HG03439 (cell line): ENCODE measurements around the gene AMBRA1.
A peak's percentile ranks its signal among the peaks of the same experiment; 100 is the strongest.
"Not testable (repeated sequence)": the region's sequence is repeated elsewhere in the genome, so short reads cannot be mapped to it uniquely, and the experiment has no call there.

Experiments used
- ATAC-seq: cut with Tn5 transposase; IDR thresholded peaks from one replicate; pipeline ENCODE4 v1.9.1; 2021; ENCODE audit warnings: mild to moderate bottlenecking, moderate library complexity; ENCODE audit not compliant: unreplicated experiment

AMBRA1 gene

DNA sequence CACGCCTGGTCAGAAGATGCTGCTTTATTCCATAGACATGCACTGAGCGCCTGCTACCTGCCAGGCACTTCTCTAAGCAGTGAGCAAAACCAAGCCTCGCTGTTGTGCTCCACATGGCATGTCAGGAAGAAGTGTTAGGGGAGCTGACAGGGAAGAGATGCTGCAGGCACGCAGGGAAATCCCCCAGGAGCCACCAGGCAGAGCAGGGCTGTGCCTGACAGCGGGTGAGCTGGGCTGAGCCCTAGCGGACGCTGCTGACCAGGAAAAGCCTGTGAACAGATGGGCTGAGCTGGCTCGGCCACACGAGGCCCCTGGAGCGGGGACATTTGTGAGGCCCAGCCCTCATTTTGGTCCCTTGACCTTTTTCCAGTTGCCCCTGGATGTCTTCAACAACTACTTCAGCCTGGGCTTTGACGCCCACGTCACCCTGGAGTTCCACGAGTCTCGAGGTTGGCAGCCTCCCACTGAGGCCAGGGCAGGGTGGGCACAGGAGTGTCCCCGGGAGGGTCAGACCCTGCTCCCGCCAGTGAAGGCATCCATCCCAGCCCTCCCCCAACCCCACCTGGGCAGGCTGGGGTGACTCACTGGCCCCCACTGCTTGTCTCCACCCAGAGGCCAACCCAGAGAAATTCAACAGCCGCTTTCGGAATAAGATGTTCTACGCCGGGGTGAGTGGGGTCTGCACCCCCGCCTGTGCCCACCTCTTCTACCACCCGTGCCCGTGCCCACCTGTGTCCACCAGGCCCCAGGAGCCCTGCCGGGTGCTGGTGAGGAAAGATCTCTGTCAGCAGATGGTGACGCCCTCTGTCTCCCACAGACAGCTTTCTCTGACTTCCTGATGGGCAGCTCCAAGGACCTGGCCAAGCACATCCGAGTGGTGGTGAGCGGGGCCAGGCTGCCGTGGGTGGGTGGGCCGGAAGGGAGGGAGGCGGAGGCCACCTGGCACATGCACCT lies 219.8 kb downstream of the AMBRA1 start:
- no peak for ATAC-seq

- ATAC-seq = not testable (repeated sequence)
Observed at GRCh38 chr11:46372501-46372900, 221.3 kb downstream of the AMBRA1 start.

DNA sequence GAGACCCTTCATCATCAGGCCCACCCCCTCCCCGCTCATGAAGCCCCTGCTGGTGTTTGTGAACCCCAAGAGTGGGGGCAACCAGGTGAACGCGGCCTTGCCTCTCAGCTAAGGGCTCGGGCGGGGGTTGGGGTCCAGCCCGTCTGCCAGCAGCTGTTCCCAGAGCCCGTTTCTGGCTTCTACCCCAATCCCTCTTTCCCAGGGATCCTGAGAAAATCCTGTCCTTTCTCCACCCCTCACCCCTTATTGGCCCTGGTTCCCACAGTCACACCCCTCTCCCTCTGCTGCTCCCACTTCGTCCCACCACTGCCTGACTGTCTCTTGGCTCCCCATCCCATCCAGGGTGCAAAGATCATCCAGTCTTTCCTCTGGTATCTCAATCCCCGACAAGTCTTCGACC lies 221.7 kb downstream of the AMBRA1 start:
- no peak for ATAC-seq

DNA sequence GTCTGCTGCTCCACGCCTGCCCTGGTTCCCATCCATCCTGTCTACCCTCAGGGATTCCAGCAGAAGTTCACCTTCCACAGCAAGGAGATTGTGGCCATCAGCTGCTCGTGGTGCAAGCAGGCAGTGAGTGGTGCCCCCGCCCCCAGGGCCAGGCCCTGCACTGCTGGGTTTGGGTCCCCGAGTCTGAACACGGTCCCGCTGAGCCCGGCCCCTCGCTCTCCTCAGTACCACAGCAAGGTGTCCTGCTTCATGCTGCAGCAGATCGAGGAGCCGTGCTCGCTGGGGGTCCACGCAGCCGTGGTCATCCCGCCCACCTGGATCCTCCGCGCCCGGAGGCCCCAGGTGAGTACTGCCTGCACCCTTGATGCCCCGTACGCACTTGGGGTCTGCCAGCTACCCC lies 222.6 kb downstream of the AMBRA1 start:
- not testable (repeated sequence) for ATAC-seq

GRCh38 chr11:46370253-46370652 lies 223.6 kb downstream of the AMBRA1 start:
- no peak for ATAC-seq

GRCh38 chr11:46369458-46370152 lies 224.2 kb downstream of the AMBRA1 start:
- peak; percentile 44 for ATAC-seq

DNA sequence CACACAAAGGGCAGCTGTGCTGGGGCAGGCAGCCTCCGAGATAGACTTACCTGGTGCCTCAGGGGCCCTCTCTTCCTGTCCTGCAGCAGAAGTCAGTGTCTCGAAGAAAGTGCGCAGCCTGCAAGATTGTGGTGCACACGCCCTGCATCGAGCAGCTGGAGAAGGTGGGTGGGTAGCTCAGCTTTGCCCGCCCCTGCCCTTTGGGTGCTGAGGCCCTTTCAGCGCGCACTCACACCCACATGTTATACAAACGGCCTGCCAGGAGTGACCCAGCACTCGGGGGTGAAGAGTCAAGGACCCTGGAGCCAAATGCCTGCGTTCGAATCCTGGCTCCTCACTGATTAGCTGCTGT lies 225.9 kb downstream of the AMBRA1 start:
- no peak for ATAC-seq

GRCh38 chr11:46367244-46367915 lies 226.4 kb downstream of the AMBRA1 start:
- peak; percentile 52 for ATAC-seq

GRCh38 chr11:46366661-46367161 lies 227.1 kb downstream of the AMBRA1 start:
- no peak for ATAC-seq

GRCh38 chr11:46366260-46366659 lies 227.6 kb downstream of the AMBRA1 start:
- ATAC-seq = no peak

DNA sequence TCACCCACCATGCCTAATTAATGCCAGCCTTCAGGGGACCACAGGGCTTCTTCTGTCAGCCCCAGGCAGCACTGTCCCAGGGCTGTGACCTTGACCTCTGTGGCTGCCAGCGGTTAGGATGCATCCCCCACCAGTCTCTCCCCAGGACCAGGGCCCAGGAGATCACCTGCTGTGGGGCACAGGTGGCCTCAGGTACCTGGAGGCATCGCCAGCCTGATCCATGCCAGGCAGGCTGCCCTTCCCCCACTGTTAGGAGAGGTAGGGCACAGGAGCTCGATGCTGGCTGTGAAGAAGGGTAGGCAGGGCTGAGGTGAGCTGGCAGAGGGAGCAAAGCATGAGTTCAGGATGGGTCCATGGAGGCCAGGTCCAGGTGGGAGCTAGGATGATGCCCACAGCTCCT lies 229.0 kb downstream of the AMBRA1 start:
- no peak for ATAC-seq

DNA sequence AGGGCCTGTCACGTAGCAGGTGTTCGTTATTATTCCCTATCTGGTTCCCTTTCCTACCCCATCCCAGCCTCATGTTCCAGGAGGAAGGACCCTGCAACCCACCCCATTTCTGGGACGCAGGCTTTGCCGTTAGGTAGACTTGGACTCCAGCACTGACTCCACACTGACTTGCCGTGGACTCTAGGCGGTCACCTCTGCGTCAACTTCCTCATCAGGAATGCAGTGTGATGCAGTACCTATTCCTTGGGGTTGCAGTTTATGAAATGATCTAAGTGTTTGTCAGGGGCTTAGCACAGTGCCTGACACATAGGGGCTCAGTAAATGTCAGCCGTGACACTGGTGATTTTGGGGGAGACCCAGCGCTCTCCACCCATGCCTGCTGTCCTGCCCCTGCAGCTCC lies 229.8 kb downstream of the AMBRA1 start:
- no peak for ATAC-seq

DNA sequence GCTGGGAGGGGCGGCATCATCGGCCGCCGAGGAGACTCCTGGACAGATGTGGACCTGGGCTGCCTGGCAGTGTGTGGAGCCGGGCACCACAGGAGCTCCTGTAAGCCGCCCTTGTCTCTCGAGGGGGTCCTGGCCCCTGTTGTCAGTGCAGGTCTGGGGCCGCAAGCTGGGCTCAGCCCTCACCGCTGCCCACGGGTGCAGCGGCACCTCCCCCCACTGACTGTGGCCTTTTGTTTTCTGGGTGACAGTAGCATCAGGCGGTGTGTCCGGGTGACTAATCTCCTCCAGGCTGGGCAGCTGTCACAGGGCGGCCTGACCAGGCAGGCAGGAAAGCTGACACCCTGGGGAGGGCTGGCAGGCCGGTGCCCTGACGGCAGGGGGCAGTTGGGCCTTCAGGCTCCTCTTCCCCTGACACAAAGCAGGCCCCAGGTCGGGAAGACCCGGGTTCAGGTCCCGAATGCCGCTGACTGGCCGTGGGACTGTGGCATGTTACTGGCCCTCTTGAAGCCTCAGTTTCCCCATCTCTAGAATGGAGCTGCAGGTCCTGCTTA lies 230.3 kb downstream of the AMBRA1 start:
- ATAC-seq = no peak

DNA sequence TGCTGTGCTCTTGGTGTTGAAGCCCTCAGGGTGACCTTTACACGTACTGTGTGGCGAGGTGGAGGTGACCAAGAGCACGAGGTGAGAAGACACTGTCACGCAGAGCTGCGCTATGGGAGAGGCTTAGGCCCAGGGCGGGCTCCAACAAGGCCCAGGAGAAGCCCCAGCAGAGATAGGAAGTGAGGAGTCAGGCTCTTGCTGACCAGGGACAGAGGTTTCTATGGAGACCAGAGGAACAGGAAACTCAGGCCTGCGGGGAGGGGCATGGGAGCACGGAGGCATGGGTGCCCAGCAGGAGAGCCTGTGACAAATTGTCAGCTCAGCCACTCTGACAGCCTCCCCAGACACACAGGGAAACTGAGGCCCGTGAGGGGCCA lies 230.8 kb downstream of the AMBRA1 start:
- ATAC-seq = no peak

DNA sequence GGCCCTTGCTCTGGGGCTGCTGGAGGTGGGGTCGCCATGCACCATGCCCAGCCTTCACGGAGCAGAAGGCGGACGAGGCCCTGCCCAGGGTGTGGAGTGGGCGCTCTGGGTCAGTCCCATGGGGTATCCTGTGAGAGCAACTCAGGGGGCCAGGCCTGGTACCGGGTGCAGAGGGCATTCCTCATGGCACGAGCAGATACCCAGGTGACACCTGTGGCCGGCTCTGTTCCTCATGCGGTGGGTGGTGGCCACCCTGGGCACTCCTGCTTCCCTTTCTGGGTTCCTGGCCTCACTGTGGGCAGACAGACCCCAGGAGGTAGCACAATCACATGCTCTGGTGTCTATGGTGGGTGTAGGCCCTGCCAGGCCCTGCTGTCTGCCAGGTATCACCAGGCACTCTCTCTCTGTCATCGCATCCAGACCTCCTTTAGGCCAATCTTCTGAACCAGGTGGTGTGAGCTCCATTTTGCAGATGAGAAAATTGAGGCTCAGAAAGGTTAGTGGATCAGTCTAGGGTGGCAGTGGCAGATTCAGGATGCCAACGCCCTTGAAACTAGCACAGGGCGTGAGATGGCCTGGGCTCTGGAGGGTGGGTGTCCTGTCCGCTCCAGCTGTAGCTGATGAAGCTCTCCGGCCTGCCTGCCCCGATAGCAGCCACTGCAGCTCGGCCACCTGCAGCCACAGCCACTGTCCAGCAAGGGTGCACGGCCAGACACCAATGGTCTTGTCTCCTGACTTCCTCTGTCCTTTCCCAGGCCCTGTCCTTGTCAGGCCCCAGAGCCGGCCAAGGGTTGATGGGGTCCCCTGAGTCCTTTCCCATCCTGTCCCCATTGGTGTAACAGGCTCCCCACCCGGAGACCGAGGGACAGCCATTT lies 231.4 kb downstream of the AMBRA1 start:
- ATAC-seq = no peak

- ATAC-seq = peak; percentile 75
Observed at GRCh38 chr11:46361283-46362155, 232.3 kb downstream of the AMBRA1 start.

GRCh38 chr11:46360878-46361277 lies 232.9 kb downstream of the AMBRA1 start:
- ATAC-seq = peak; percentile 25

DNA sequence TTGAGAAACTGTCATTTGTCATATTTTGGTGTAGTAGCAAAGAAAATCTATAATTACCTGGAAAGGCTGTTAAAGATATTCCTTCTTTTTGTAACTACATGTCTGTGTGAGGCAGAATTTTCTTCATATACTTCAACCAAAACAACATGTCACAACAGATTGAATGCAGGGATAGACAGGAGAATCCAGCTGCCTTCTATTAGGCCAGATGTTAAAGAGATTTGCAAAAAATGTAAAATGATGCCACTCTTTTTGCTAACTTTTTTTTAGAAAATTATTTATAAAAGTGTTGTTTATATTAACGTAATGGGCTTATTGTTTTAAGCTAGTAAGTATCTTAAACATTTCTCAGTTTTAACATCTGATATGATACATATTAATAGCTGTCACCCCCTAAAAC lies 233.9 kb downstream of the AMBRA1 start:
- ATAC-seq = no peak

DNA sequence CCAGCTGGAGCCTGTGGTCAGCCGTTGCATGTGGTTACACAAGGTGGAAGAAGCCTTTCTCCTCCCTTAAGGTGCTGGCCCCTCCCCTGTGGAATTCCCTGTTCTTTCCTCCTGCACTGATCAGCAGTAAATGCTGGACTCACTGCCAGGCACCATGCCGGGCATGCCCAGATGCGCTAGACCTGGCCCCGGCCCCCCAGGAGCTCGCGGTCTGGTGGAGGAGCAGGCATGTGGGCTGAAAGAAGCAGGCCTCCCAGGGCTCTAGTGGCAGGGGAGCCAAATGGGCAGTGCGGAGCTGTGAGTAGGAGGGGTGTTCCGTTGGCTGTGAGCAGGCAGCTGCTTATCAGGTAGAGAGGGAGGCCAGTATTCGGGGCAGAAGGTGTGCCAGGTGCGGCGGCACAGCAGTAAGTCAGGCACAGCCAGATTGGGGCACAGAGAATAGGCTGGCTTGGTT lies 236.3 kb downstream of the AMBRA1 start:
- no peak for ATAC-seq
